Gastrocnemius medialis (tissue), 4 donors: ENCODE data around the gene USP5.

ENCODE experiments used
- POLR2A ChIP-seq, 2 donors: fragments of 450-650 bp; IDR thresholded peaks; one replicate each; pipeline ENCODE4 v1.6.1; 2017; ENCODE audit warnings: antibody characterized with exemption in 2 of 2, mild to moderate bottlenecking in 2 of 2, moderate library complexity in 2 of 2
- TF ChIP-seq, protein P1 (sequence below), 5 experiments: fragments of 450-650 bp in 3 of 5; fragments of 200-600 bp in 2 of 5; sonication (generic) in 2 of 5; IDR thresholded peaks in 4 of 5; conservative IDR thresholded peaks in 1 of 5; 1 replicate in 4 of 5; 2 replicates in 1 of 5; pipeline ENCODE4 v1.5.1; 2016 to 2019; ENCODE audit warnings: antibody characterized with exemption in 5 of 5, mild to moderate bottlenecking in 3 of 5, moderate library complexity in 3 of 5

DNA sequence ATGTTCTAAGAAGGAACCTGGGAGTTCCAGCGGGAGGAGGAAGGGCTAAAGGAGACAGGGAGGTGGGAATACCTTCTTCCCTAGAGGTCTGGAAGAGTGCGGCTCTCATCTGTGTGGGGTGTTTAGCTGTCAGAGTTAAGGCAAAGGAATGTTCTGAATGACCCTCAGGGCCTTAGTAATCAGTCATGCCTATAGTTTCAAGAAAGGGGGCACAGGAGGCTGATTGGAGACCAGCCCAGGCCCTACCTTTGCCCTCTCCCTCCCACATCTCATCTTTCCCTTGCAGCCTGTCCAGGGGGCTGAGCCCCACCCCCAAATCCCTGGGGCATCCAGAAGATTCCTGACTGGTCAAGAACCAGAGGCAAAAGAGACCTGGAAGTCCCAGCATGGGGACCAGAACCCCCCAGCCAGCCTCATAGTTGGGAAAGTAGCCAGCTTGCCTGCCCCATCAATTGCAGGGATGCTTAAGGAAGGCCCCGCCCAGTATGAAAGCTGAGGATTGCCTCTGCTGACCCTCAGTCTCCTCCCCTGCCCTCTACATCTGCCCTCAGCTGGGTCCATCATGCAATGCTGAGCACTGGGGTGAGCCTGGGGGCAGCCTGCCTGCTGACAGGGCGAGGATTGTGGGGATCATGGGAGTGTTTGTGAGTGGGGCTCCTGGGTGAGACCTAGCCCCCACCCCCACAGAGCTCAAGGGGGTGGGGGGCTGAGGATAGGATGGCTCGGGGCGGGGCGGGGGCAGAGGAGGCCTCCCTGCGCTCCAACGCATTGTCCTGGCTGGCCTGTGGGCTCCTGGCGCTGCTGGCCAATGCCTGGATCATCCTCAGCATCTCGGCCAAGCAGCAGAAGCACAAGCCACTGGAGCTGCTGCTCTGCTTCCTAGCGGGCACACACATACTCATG, 28.5 kb upstream of the USP5 start:
- TF ChIP-seq, protein P1, sequence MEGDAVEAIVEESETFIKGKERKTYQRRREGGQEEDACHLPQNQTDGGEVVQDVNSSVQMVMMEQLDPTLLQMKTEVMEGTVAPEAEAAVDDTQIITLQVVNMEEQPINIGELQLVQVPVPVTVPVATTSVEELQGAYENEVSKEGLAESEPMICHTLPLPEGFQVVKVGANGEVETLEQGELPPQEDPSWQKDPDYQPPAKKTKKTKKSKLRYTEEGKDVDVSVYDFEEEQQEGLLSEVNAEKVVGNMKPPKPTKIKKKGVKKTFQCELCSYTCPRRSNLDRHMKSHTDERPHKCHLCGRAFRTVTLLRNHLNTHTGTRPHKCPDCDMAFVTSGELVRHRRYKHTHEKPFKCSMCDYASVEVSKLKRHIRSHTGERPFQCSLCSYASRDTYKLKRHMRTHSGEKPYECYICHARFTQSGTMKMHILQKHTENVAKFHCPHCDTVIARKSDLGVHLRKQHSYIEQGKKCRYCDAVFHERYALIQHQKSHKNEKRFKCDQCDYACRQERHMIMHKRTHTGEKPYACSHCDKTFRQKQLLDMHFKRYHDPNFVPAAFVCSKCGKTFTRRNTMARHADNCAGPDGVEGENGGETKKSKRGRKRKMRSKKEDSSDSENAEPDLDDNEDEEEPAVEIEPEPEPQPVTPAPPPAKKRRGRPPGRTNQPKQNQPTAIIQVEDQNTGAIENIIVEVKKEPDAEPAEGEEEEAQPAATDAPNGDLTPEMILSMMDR (IDR thresholded peaks at IDR 0.05 in 4 of 5, conservative IDR thresholded peaks at IDR 0.05 in 1 of 5) = no peak
- TF ChIP-seq POLR2A (IDR thresholded peaks at IDR 0.05) = no peak
